IPS DF 4.7 (cell line): ENCODE data around the gene ENPEP.
"Not testable (repeated sequence)": the region's sequence is repeated elsewhere in the genome, so short reads cannot be mapped to it uniquely, and the experiment has no call there.

Experiments
- DNase-seq: peaks from one replicate; pipeline ENCODE4 v3.0.0-alpha.2; 2013; ENCODE audit warnings: low spot score; ENCODE audit errors: extremely low read depth

ENPEP gene

GRCh38 chr4:110484767-110485166 lies 8.8 kb downstream of the ENPEP start:
- DNase-seq: no peak

GRCh38 chr4:110485452-110485851 lies 9.5 kb downstream of the ENPEP start:
- no peak for DNase-seq

GRCh38 chr4:110486256-110486655 lies 10.3 kb downstream of the ENPEP start:
- no peak for DNase-seq

- DNase-seq: not testable (repeated sequence)
These were observed 10.9 kb downstream of the ENPEP start for GRCh38 chr4:110486850-110487249.

GRCh38 chr4:110487873-110488272 lies 11.9 kb downstream of the ENPEP start:
- DNase-seq: no peak

- DNase-seq: no peak
These were observed 14.1 kb downstream of the ENPEP start for GRCh38 chr4:110489901-110490508.

- DNase-seq: no peak
These were observed 16.6 kb downstream of the ENPEP start for GRCh38 chr4:110492522-110492921.

- DNase-seq: no peak
These were observed 17.6 kb downstream of the ENPEP start for GRCh38 chr4:110493520-110493919.

- no peak for DNase-seq
These were observed 22.5 kb downstream of the ENPEP start for GRCh38 chr4:110498420-110498819.

GRCh38 chr4:110499126-110499525 lies 23.2 kb downstream of the ENPEP start:
- DNase-seq: no peak

GRCh38 chr4:110501826-110502225 lies 25.9 kb downstream of the ENPEP start:
- DNase-seq: no peak

GRCh38 chr4:110503270-110504083 lies 27.5 kb downstream of the ENPEP start:
- no peak for DNase-seq

GRCh38 chr4:110504084-110504435 lies 28.1 kb downstream of the ENPEP start:
- no peak for DNase-seq

GRCh38 chr4:110505440-110505839 lies 29.5 kb downstream of the ENPEP start:
- no peak for DNase-seq

GRCh38 chr4:110508827-110509710 lies 33.1 kb downstream of the ENPEP start:
- DNase-seq: no peak

- DNase-seq: no peak
These were observed 34.3 kb downstream of the ENPEP start for GRCh38 chr4:110510277-110510676.

GRCh38 chr4:110510955-110511544 lies 35.1 kb downstream of the ENPEP start:
- no peak for DNase-seq

- no peak for DNase-seq
These were observed 36.9 kb downstream of the ENPEP start for GRCh38 chr4:110512901-110513300.

- no peak for DNase-seq
These were observed 39.0 kb downstream of the ENPEP start for GRCh38 chr4:110514889-110515479.

GRCh38 chr4:110515676-110516075 lies 39.7 kb downstream of the ENPEP start:
- DNase-seq: no peak
